Duodenal mucosa (tissue), 2 donors: ENCODE results near the gene CUBN.

Experiments used
- H3K27ac ChIP-seq: one replicate; pipeline ENCODE4 v1.7.0; 2013; ENCODE audit warnings: low read depth, low read length
- H3K27me3 ChIP-seq, 2 donors: one replicate each; pipeline ENCODE4 v1.7.0; 2013; ENCODE audit warnings: low read length in 2 of 2, control low read depth in 1 of 2; ENCODE audit not compliant: insufficient read depth in 2 of 2, control insufficient read depth in 1 of 2
- H3K36me3 ChIP-seq, 2 donors: one replicate each; pipeline ENCODE4 v1.7.0; 2013; ENCODE audit warnings: low read length in 2 of 2, control low read depth in 1 of 2; ENCODE audit not compliant: insufficient read depth in 2 of 2, control insufficient read depth in 1 of 2
- H3K4me1 ChIP-seq, 2 donors: one replicate each; pipeline ENCODE4 v1.7.0; 2013; ENCODE audit warnings: low read length in 2 of 2, control low read depth in 1 of 2; ENCODE audit not compliant: insufficient read depth in 2 of 2, control insufficient read depth in 1 of 2
- H3K4me3 ChIP-seq, 2 donors: one replicate each; pipeline ENCODE4 v1.7.0; 2013; ENCODE audit warnings: low read length in 2 of 2, low read depth in 1 of 2
- H3K9ac ChIP-seq, 2 donors: one replicate each; pipeline ENCODE4 v1.7.0; 2013; ENCODE audit warnings: low read length in 2 of 2, low read depth in 1 of 2
- H3K9me3 ChIP-seq, 2 donors: one replicate each; pipeline ENCODE4 v1.7.0; 2013; ENCODE audit warnings: low read length in 2 of 2, control low read depth in 1 of 2; ENCODE audit not compliant: control insufficient read depth in 1 of 2

CUBN gene

GRCh38 chr10:16890691-16891090 lies 238.9 kb downstream of the CUBN start:
- Histone ChIP-seq H3K4me3 (no peak overlapping the region), H3K36me3 (no peaks in the 10 kb centered on the region), H3K9me3 (no peaks in the 10 kb centered on the region), H3K9ac (no peak overlapping the region), H3K27me3 (no peaks in the 10 kb centered on the region), H3K4me1 (peaks cover 0 to 5% of the 10 kb centered on the region in 2 donors), H3K27ac (no peak overlapping the region)

GRCh38 chr10:16887565-16887964 lies 242.0 kb downstream of the CUBN start:
- Histone ChIP-seq H3K4me1 (peaks cover 0 to 5% of the 10 kb centered on the region in 2 donors), H3K27me3 (no peaks in the 10 kb centered on the region), H3K9me3 (no peaks in the 10 kb centered on the region), H3K36me3 (no peaks in the 10 kb centered on the region), H3K4me3 (no peak overlapping the region), H3K9ac (no peak overlapping the region), H3K27ac (no peak overlapping the region)

- Histone ChIP-seq H3K9me3 (no peaks in the 10 kb centered on the region), H3K9ac (no peak overlapping the region), H3K4me3 (no peak overlapping the region), H3K36me3 (no peaks in the 10 kb centered on the region), H3K27ac (no peak overlapping the region), H3K4me1 (peaks cover 0 to under 1% of the 10 kb centered on the region in 2 donors), H3K27me3 (no peaks in the 10 kb centered on the region)
These were observed 243.6 kb downstream of the CUBN start for GRCh38 chr10:16886031-16886430.

GRCh38 chr10:16884497-16884896 lies 245.1 kb downstream of the CUBN start:
- Histone ChIP-seq H3K4me3 (no peak overlapping the region), H3K9ac (no peak overlapping the region), H3K36me3 (no peaks in the 10 kb centered on the region), H3K9me3 (no peaks in the 10 kb centered on the region), H3K27me3 (no peaks in the 10 kb centered on the region), H3K4me1 (no peaks in the 10 kb centered on the region), H3K27ac (no peak overlapping the region)

- Histone ChIP-seq H3K9me3 (no peaks in the 10 kb centered on the region), H3K4me1 (no peaks in the 10 kb centered on the region), H3K27me3 (no peaks in the 10 kb centered on the region), H3K9ac (no peak overlapping the region), H3K4me3 (no peak overlapping the region), H3K27ac (no peak overlapping the region), H3K36me3 (no peaks in the 10 kb centered on the region)
These were observed 246.5 kb downstream of the CUBN start for GRCh38 chr10:16883084-16883483.

GRCh38 chr10:16870331-16870730 lies 259.3 kb downstream of the CUBN start:
- H3K9ac ChIP-seq, result no peak overlapping the region
- peaks cover 0 to 2% of the 10 kb centered on the region in 2 donors for H3K27me3 ChIP-seq
- no peak overlapping the region for H3K4me3 ChIP-seq
- no peaks in the 10 kb centered on the region for H3K4me1 ChIP-seq
- H3K36me3 ChIP-seq, result no peaks in the 10 kb centered on the region
- no peak overlapping the region for H3K27ac ChIP-seq
- no peaks in the 10 kb centered on the region for H3K9me3 ChIP-seq

- H3K36me3 ChIP-seq, result no peaks in the 10 kb centered on the region
- no peaks in the 10 kb centered on the region for H3K9me3 ChIP-seq
- no peak overlapping the region for H3K4me3 ChIP-seq
- H3K27ac ChIP-seq, result no peak overlapping the region
- H3K27me3 ChIP-seq, result peaks cover 0 to 2% of the 10 kb centered on the region in 2 donors
- H3K9ac ChIP-seq, result no peak overlapping the region
- H3K4me1 ChIP-seq, result no peaks in the 10 kb centered on the region
These were observed 261.6 kb downstream of the CUBN start for GRCh38 chr10:16867990-16868389.

GRCh38 chr10:16867556-16867955 lies 262.1 kb downstream of the CUBN start:
- Histone ChIP-seq H3K4me3 (no peak overlapping the region), H3K27ac (no peak overlapping the region), H3K9ac (no peak overlapping the region), H3K9me3 (no peaks in the 10 kb centered on the region), H3K36me3 (no peaks in the 10 kb centered on the region), H3K27me3 (peaks cover 0 to 2% of the 10 kb centered on the region in 2 donors), H3K4me1 (no peaks in the 10 kb centered on the region)

GRCh38 chr10:16866541-16867275 lies 262.9 kb downstream of the CUBN start:
- Histone ChIP-seq H3K9me3 (no peaks in the 10 kb centered on the region), H3K36me3 (no peaks in the 10 kb centered on the region), H3K27ac (no peak overlapping the region), H3K4me1 (no peaks in the 10 kb centered on the region), H3K4me3 (no peak overlapping the region), H3K9ac (no peak overlapping the region), H3K27me3 (peaks cover 0 to 2% of the 10 kb centered on the region in 2 donors)

GRCh38 chr10:16865766-16866165 lies 263.8 kb downstream of the CUBN start:
- no peak overlapping the region for H3K4me3 ChIP-seq
- H3K4me1 ChIP-seq, result no peaks in the 10 kb centered on the region
- no peaks in the 10 kb centered on the region for H3K36me3 ChIP-seq
- H3K27me3 ChIP-seq, result peaks cover 0 to 2% of the 10 kb centered on the region in 2 donors
- no peak overlapping the region for H3K9ac ChIP-seq
- no peaks in the 10 kb centered on the region for H3K9me3 ChIP-seq
- no peak overlapping the region for H3K27ac ChIP-seq
